A172 (cell line): ENCODE data around the gene ENOX2. TPM values are rescaled to one million over a fixed set of nuclear protein-coding genes. Genes with fewer than 3 reads are reported as not detected.

Experiments used
- DNase-seq: peaks from one replicate; pipeline ENCODE4 v3.0.0-alpha.2; 2015; ENCODE audit warnings: low spot score
- total RNA-seq: library from RNA; depleted of rRNA; stranded (reverse); fragments of >200 nt; shearing (Covaris generic); gene quantifications from 2 replicates; pipeline ENCODE4 v1.2.3, GENCODE V29; 2014; rRNA removed

ENOX2 gene
- total RNA-seq, 1 experiment from 2014 or later, result 4.0 TPM

DNA sequence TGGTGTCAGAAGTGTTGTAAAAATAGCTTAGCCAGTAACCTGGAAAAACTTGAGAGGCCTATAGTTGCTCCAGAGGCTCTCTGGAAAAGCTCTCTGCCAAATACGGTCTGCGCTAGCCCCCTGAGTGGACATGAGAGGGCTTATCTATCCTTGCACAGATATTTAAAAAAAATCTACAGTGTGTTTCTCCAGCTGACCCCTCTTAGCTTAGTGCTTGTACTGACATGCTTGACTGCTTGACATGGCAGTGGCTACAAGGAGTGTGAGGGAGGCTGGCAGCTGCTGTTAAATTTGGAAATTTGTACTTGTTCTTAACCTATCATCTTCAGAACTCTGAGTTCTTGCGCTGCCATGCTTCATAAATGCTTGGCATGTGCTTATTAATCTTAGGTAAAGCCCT is 272.0 kb downstream of the ENOX2 start:
- DNase-seq, result no peak

DNA sequence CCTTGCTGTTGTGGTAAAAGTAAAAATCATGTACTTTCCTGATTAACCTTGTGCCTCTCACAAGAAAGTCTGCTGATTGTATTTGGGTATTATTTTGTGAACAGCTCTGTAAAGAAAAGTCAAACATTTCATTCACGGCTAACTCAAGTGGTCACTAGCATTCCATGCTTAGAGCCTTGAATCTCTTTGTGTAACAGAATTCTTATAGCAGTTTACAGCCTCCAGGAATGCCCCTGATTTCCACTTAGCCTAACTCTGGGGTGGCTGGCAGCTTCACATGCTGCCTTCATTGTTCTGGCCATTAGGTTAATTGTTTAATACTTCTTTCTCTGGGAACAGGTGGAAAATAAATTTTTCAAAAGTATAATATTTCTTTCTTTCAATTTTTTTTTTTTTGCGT is 274.5 kb downstream of the ENOX2 start:
- no peak for DNase-seq

DNA sequence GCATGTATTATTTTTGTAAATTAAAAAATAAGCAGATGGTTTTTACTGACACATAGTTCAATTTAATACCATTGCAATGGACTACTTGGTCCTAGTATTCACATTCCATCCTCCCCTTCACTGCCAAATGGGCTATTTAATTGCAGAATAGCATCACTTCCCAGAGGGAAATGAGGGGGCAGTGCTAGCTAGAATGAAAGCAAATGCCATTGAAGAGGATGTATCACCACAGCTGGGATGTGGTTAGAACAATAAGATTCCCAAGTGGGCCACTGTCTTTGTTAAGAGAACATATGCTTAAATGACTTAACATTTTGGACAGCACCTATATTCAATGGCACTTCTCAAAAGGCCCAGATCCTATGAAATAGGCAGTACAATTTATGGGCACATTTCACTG is 276.5 kb downstream of the ENOX2 start:
- no peak for DNase-seq

DNA sequence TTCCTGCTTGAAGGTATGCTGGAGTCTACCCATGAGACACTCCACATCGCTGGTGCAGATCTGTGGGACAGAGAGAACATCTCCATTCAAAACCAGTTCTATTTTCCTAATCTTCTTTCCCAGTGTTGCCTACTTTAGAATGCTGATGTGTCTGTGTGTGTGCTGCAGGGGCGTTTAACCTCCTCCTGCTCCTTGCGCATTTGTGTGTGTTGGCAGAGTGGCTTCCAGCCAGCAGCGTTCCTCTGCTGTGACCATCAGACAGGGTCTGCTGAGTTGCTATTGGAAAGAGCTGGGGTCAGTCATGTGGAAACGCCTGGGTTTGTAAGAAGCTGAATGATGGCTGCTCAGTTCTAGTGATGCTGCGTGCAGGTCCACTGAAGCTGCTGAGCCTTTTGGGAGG is 277.6 kb downstream of the ENOX2 start:
- no peak for DNase-seq

DNA sequence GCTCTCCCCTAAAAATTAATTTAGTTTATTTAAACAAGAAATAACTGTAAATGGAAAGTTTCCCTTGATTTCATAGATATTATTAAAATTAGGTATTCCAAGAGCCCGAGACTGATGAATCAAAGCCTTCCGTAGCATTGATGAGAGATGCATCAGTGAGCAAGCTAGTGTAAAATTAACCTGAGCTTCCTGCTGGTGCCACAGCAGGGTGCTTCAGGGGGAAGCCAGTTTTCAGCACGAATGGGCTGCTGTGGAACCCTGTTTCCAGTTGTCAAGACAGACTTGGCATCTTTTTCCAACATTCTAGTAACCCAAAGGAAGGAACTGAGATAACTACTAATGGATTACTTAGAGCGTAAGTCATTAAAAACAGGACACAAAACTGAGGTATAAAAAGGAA is 279.5 kb downstream of the ENOX2 start:
- DNase-seq, result no peak

DNA sequence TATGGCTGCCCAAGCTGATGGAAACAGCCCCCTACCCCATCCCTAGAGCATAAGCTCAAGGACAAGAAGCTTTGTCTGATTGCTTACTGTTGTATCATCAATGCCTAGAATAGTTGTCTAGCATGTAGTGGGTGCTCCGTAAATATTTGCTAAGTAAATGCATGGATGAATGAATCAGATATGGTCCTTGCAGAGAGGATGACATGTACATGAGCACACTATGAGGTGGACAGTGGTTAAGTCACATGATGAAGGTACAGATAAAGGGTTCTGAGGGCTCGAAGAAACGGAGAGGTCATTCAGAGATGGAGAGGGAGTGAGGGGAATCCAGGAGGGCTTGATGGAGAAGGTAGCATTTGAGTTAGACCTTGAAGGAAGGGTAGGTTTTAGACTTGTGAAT is 287.1 kb downstream of the ENOX2 start:
- no peak for DNase-seq

DNA sequence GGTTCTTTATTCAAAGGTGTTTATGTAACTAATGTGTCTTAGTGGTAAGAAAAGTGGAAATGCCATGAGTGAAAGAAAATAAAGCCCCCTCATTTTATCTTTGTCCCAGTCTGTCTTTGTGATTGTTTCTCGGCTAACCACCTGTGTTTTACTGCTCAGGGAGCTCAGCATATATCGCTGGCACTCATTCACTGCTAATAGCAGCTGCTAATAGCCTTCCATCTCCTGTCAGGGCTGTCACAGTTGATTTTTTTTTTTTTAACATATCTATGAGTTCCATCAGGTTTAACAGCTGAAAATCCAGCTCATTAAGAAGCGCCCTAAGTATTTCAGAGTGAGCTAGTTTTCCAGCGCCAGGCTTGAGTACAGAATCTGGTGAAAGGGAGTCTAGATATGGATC is 295.6 kb downstream of the ENOX2 start:
- DNase-seq, result no peak

DNA sequence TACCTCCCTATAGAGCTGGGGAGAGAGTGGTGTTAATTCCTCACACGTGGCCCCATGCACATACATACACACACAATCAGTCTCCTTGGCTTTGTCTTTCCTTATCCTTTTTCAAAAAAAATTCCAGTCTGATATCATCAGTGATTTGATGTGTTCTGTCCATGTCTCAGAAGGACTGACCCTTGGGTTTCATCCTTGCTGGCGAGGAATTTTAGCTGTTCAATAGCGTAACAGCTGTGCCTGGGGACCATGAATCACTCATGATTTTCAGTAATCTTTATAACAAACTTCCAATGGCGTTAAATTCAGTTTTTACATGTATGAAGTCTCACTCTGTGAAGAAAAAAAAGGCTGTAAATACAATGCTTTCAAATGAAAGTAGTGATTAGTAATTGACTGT is 296.6 kb downstream of the ENOX2 start:
- no peak for DNase-seq

DNA sequence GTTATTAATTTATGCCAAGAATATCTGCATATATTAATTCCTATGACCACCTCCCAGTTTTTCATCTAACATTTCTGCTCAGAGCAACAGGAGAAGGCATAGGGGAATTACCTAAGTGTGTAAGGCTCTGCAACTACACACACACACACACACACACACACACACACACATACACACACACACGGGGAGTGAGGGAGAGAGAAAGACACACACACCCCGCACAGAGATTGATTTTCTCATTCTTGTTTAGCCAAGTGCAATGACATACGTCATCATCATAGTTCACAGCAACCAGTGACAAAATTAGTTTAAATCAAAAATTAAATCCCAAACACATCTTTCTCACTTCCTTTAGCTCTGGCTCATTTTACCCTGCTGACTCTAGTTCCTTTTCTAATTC is 298.1 kb downstream of the ENOX2 start:
- DNase-seq, result no peak

DNA sequence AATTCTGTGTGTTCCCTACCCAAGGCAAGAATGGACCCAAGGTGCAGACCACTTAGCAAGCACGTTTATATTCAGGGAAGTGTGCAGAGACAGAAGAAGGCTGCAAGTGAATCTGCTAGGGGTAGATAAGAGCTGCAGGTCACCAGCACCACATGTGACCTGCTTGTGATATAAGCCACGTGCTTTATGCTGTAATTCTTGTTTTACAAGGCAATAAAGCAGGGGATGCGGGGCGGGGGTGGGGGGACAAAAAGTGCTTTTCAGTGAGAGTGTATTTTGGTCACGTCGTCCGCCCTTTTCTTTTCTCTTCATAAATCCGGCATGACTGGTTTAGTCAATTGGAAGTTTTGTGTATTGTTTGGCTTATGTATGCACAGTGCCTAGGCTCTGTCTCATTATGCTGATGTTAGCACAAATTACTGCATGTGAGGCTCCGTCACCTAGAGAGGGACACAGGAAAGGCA is 308.5 kb downstream of the ENOX2 start:
- no peak for DNase-seq

DNA sequence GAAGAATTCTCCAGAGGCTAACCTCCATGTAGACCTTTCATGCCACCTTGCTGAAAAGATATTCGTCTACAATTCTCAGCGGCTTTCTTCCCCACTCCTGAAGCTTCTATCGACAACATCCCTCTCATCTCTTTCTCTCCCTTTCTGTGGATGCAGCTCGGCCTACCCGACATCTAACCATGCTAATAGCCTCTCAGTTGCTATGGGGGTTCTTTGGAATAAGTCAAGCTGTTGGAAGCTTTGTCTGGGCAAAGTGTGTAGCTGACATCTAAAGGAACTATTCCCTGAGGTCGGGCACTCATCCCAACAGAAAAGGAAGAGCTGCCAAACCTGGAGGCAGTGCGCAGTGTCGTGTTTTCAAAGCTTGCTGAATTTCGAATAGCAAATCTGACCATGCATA is 309.1 kb downstream of the ENOX2 start:
- no peak for DNase-seq

DNA sequence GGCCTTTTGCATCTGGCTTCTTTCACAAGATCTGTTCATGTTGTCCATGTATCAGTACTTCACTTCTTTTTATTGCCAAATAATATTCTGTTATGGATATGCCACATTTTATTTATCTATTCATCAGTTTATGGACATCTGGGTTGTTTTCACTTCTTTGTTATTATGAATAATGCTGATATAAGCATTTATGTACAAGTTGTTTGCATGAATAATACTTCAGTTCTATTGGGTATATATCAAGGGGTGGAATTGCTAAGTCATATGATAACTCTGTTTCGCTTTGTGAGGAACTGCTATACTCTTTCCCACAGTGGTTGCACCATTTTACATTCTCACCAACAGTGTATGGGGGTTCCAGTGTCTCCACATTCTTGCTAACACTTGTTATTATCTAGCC is 310.8 kb downstream of the ENOX2 start:
- DNase-seq, result no peak

DNA sequence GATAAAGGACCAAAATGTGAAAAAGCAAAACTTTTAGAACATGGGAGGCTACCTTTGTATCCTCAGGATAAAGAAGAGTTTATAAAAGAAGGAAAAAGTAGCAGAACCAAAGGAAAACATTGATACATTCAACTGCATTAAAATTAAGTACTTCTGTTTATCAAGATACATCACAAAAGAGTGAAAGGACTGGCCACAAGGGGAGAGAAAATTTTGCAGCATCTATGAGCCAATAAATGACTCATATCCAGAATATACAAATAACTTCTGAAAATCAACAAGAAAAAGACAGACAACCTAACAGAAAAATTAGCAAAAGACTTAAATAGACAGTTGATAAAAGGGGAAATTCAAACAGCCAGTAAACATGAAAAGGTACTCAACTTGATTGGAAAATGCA is 324.1 kb downstream of the ENOX2 start:
- no peak for DNase-seq

DNA sequence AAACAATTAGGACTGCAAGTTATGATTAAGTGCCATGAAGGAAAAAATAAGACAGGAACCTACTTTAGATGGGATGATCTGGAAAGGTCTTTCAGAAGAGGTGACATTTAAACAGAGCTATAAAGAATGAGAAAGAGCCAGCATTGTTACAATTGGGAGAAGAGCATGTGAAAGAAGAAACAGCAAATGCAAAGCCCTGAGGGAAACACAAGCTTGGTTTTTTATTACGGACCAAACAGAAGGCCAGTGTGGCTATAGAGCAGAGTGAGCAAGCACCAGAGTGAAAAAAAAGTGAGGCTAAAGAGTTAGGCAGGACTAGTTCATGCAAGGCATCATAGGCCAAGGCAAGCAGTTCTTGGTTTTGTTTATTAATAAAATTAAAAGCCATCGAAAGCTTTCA is 325.6 kb downstream of the ENOX2 start:
- no peak for DNase-seq

DNA sequence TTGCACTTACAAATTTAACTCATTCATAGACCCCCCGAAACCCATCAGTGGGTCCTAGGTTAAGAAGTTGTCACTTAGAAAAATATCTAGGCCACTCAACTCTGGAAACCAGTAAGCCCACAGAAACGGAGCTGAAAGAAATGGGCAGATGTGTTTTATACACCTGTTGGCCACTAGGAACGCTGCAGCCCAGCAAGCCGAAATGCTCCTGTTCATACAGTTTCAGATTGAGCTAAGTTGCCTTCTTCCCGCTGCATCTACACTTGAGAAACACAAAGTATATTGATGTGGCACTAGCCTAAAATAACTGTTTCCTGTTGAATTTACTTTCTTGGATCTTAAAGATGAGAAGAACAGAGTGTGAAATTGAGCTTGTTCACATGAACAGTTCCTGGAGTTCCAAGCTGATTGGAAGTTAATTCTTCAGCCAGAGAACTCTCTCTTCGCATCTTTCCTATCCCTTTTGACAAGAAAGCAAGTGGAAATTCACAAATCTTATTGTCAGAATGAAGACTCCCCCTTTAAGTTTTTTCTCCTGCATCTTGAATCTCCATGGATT is 327.1 kb downstream of the ENOX2 start:
- DNase-seq, result peak; percentile 14

Other genes with a start within 250 kb of the ENOX2 start
- not detected in 2 replicates for gene ARHGAP36, start 155.1 kb upstream of the ENOX2 start, total RNA-seq